Kidney (tissue), 14 donors: ENCODE data around the gene DNAH6. TPM values are rescaled to one million over a fixed set of nuclear protein-coding genes. Genes with fewer than 3 reads are reported as not detected.

Source experiments
- DNase-seq, 5 donors: peaks; one replicate each; pipeline ENCODE4 v3.0.0-alpha.2; 2013 to 2020
- FAIRE-seq: peaks from 2 replicates; lab custom pipeline; 2012; peaks lifted over from hg19 to GRCh38; lab: Jason Lieb, UNC
- H3K27ac ChIP-seq, 2 donors: one replicate each; pipeline ENCODE4 v1.7.0; 2013; ENCODE audit warnings: low read depth in 2 of 2, low read length in 2 of 2, inconsistent platforms in 1 of 2
- H3K27me3 ChIP-seq: one replicate; pipeline ENCODE4 v1.7.1; 2013; ENCODE audit warnings: low read length, inconsistent platforms; ENCODE audit not compliant: control insufficient read depth, insufficient read depth
- H3K36me3 ChIP-seq, 3 donors: one replicate each; pipeline versions ENCODE4 v1.7.0 to v1.7.1; 2013; ENCODE audit warnings: low read length in 3 of 3, control low read depth in 1 of 3, inconsistent platforms in 1 of 3; ENCODE audit not compliant: insufficient read depth in 3 of 3, control insufficient read depth in 2 of 3
- H3K4me1 ChIP-seq, 3 donors: one replicate each; pipeline versions ENCODE4 v1.7.0 to v1.7.1; 2013; ENCODE audit warnings: low read length in 3 of 3, inconsistent platforms in 1 of 3, low read depth in 1 of 3; ENCODE audit not compliant: control insufficient read depth in 2 of 3, insufficient read depth in 2 of 3
- H3K4me3 ChIP-seq, 3 donors: one replicate each; pipeline versions ENCODE4 v1.7.0 to v1.8.1; 2013; ENCODE audit warnings: low read length in 3 of 3, control low read depth in 1 of 3, inconsistent platforms in 1 of 3
- H3K9ac ChIP-seq, 3 donors: one replicate each; pipeline versions ENCODE4 v1.7.0 to v1.7.1; 2013; ENCODE audit warnings: low read length in 3 of 3, control low read depth in 1 of 3, inconsistent platforms in 1 of 3
- H3K9me3 ChIP-seq, 3 donors: one replicate each; pipeline versions ENCODE4 v1.7.0 to v1.7.1; 2013; ENCODE audit warnings: low read length in 3 of 3, control low read depth in 1 of 3, inconsistent platforms in 1 of 3; ENCODE audit not compliant: control insufficient read depth in 2 of 3, insufficient read depth in 1 of 3
- intact Hi-C: fragments of 100-400 bp; cut with DNase I; formaldehyde crosslinking; loops from one replicate; pipeline ENCODE4 v1.11.1; 2022
- polyA plus RNA-seq: library from polyadenylated mRNA; stranded (reverse); fragments of 350-450 nt; fragmentation: Illumina TruSeq; extraction: RNeasy Lipid Tissue Mini Kit (QIAGEN cat#74804); gene quantifications from one replicate; pipeline ENCODE4 v1.2.3, GENCODE V29; 2014; ENCODE audit warnings: low read depth, low replicate concordance; ENCODE audit not compliant: insufficient read depth
- total RNA-seq: library from RNA; stranded (reverse); fragmentation: NEBNext Ultra II Directional; extraction: Animal tissue kit (Norgen Biotek cat#: 25700); gene quantifications from one replicate; pipeline ENCODE4 v1.2.1, GENCODE V29; 2021
- TF ChIP-seq, protein P1 (sequence below): IDR thresholded peaks from 3 replicates; pipeline ENCODE4 v1.5.1; 2012; ENCODE audit warnings: mild to moderate bottlenecking, moderate library complexity, borderline replicate concordance; ENCODE audit not compliant: insufficient read depth; ENCODE audit errors: extremely low read depth
- donor health status: control.
- donor health status: control.
- donor health status: control.
- donor health status: control.
- donor health status: control.
- donor health status: DM: yes; HTN: yes; CAD: no.
- donor health status: Normal renal cell carcinoma (clear cell type).

DNAH6 gene
- total and polyA plus RNA-seq, 2 donors from 2014 or later: 0.34 to 4.6 TPM

DNA sequence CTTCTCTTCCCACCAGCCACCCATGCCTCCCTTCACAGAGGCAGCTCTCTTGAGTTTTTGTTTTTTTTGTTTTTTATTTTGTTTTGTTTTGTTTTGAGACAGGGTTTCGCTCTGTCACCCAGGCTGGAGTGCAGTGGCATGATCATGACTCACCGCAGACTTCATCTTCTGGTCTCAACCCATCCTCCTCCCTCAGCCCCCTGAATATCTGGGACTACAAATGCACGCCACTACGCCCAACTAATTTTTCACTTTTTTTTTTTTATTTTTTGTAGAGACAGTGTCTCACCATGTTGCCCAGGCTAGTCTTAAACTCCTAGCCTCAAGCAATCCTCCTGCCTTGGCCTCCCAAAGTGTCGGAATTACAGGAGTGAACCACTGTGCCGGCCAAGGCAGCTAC lies 203.1 kb downstream of the DNAH6 start:
- Histone ChIP-seq H3K27me3 (no peaks in the 10 kb centered on the region), H3K4me1 (peaks cover 0 to 4% (median 0%) of the 10 kb centered on the region in 3 donors), H3K36me3 (no peaks in the 10 kb centered on the region), H3K9me3 (no peaks in the 10 kb centered on the region), H3K9ac (no peak overlapping the region), H3K4me3 (no peak overlapping the region), H3K27ac (no peak overlapping the region)
- intact Hi-C loops: no loop called here
- TF ChIP-seq, protein P1, sequence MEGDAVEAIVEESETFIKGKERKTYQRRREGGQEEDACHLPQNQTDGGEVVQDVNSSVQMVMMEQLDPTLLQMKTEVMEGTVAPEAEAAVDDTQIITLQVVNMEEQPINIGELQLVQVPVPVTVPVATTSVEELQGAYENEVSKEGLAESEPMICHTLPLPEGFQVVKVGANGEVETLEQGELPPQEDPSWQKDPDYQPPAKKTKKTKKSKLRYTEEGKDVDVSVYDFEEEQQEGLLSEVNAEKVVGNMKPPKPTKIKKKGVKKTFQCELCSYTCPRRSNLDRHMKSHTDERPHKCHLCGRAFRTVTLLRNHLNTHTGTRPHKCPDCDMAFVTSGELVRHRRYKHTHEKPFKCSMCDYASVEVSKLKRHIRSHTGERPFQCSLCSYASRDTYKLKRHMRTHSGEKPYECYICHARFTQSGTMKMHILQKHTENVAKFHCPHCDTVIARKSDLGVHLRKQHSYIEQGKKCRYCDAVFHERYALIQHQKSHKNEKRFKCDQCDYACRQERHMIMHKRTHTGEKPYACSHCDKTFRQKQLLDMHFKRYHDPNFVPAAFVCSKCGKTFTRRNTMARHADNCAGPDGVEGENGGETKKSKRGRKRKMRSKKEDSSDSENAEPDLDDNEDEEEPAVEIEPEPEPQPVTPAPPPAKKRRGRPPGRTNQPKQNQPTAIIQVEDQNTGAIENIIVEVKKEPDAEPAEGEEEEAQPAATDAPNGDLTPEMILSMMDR: no peak
- FAIRE-seq (no peak), DNase-seq (no peak)

DNA sequence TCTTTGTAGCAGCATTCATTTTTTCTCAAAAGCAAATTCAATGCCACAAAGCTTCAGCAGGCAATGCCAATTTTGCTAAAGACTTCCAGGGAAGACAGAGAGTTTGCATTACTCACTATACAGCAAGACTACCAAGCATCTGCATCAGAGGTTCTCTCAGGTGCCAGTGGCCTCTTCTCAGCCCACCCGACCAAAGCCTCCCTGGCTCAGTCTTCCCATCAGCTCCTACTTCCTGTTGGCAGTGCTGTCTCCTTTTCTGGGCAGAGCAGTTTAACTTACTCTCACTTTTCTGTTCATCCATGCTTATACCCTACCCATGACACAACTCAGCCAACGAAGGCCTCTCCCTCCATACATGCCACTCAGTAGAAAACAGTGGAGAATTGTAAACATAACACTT lies 207.5 kb downstream of the DNAH6 start:
- H3K9me3 ChIP-seq: no peaks in the 10 kb centered on the region

DNA sequence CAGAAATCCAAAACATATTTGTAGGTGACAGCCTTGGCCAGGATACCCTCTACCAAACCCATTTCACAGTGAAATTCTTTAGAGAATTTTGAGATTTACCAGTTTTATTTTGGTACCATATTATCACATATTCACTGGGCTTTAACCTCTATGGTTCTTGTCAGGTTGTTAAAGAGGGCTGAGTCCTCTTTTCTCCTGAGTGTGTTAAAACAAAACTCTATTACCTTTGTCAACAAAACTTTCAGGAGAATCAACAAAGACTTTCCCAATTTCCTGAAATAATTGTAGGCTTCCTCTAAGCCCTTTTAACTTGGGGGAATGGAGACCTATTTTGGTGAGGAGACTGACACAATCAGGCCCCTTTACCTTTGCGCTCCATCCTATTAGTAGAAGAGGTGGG lies 209.4 kb downstream of the DNAH6 start:
- Histone ChIP-seq H3K27me3 (no peaks in the 10 kb centered on the region), H3K4me1 (no peaks in the 10 kb centered on the region), H3K36me3 (no peaks in the 10 kb centered on the region), H3K9me3 (no peaks in the 10 kb centered on the region), H3K4me3 (no peak overlapping the region), H3K9ac (no peak overlapping the region), H3K27ac (no peak overlapping the region)
- intact Hi-C loops: no loop called here
- DNase-seq: no peak
- TF ChIP-seq, protein P1: no peak
- FAIRE-seq: no peak

More for the DNA sequence above, 207.5 kb downstream of the DNAH6 start:
- TF ChIP-seq, protein P1: no peak
- Histone ChIP-seq H3K27ac (no peak overlapping the region), H3K4me3 (no peak overlapping the region), H3K9ac (no peak overlapping the region), H3K4me1 (no peaks in the 10 kb centered on the region), H3K27me3 (no peaks in the 10 kb centered on the region), H3K36me3 (no peaks in the 10 kb centered on the region)
- no peak for FAIRE-seq
- intact Hi-C loops: no loop called here
- no peak for DNase-seq

DNA sequence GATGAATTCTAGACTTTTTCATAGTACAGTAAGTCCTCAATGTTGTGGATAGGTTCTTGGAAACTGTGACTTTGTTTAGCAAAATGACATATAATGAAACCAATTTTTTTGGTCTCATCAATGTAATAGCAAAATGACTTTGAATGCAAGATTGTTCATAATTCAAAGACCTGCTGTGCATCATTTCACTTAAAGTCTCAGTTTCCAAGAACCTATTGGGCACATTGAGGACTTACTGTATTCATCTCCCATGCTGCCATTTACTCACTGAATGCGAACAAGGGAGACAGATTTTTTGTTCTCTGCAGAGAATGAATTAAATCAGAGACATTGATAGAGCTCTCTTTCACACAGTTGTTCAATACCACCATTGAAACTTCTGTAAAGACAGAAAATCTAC lies 211.0 kb downstream of the DNAH6 start:
- H3K36me3 ChIP-seq: no peaks in the 10 kb centered on the region
- H3K9me3 ChIP-seq: no peaks in the 10 kb centered on the region
- no peaks in the 10 kb centered on the region for H3K4me1 ChIP-seq
- no peak overlapping the region for H3K9ac ChIP-seq
- TF ChIP-seq, protein P1: no peak
- intact Hi-C loops: no loop called here
- no peak overlapping the region for H3K4me3 ChIP-seq
- H3K27ac ChIP-seq: no peak overlapping the region
- DNase-seq: no peak
- no peak for FAIRE-seq
- no peaks in the 10 kb centered on the region for H3K27me3 ChIP-seq
